ENCODE results near the gene DCTN3.
A peak's percentile ranks its signal among the peaks of the same experiment; 100 is the strongest.

The DCTN3 gene

DNA sequence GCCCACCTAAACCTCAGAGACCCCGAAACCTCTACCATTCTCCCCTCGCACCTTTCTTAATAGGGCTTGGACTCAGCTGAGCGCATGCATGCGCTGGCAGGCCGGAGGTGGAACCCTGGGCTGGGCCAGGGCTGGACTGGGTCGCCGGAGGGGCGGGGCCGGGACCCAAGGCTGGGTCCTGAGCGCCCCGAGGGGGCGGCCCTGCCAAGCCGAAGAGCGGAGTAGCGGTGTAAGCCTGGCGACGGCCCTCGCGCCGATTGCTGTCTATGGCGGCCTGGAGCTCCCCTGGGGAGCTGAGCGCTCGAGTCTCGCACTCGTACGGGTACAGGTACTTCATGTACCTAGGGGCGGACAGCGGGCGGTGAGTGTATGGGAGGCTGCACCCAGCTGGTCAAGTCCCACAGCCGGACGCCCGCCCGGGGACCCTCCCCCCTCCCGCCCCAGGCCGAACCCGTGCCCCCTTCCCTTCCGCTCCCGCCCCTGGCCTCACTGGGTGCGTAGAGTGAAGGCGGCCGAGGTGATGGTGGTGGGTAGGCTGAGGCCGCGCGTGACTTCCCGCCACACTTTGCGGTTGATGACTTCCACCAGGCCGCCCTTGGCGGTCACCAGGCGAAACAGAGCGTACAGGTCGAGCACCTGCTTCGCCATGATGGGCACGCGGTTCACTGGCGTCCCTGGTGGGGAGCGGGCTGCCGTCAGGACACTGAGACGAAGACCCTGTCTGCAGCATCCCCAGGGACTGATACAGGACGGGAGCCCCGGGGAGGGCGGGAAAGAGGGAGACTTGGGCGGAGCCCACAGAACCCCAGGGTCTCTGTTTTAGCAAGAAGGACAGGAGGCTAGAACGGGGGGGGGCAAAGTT lies 3.3 kb upstream of the DCTN3 start:
- no peak for DNase-seq (ENCODE audit: low read depth)

- no peak for DNase-seq (ENCODE audit: low read depth)
Observed at GRCh38 chr9:34615132-34615531, 5.2 kb downstream of the DCTN3 start.

DNA sequence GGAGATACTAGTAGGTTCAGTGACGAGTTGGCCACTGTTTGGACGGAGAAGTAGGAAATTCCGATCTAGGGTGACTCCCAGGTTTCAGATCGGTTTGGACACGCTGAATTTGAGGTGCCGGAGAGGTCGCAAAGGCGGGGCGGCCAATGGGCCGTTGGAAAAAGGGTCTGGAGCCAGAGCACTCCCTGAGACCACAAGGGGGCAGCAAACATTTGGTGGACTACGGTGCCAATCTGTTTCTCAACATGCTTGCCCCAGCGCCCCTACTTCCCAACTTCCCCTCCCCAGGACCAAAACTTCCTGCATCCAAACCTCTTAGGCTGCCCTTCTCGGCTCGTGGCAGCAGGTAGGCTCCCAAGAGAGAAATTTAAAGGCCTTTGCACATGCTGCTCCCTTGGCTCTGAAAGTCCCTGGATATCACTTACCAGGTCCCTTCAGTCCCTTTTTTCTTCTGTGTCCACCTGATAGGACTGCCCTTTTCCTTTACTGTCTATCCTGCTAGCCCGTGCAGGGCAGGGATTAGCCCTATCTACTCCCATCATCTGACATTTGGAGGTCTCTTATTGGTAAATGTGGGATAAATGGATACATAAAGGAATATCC lies 7.4 kb downstream of the DCTN3 start:
- DNase-seq (ENCODE audit: low read depth), result peak; percentile 69

DNA sequence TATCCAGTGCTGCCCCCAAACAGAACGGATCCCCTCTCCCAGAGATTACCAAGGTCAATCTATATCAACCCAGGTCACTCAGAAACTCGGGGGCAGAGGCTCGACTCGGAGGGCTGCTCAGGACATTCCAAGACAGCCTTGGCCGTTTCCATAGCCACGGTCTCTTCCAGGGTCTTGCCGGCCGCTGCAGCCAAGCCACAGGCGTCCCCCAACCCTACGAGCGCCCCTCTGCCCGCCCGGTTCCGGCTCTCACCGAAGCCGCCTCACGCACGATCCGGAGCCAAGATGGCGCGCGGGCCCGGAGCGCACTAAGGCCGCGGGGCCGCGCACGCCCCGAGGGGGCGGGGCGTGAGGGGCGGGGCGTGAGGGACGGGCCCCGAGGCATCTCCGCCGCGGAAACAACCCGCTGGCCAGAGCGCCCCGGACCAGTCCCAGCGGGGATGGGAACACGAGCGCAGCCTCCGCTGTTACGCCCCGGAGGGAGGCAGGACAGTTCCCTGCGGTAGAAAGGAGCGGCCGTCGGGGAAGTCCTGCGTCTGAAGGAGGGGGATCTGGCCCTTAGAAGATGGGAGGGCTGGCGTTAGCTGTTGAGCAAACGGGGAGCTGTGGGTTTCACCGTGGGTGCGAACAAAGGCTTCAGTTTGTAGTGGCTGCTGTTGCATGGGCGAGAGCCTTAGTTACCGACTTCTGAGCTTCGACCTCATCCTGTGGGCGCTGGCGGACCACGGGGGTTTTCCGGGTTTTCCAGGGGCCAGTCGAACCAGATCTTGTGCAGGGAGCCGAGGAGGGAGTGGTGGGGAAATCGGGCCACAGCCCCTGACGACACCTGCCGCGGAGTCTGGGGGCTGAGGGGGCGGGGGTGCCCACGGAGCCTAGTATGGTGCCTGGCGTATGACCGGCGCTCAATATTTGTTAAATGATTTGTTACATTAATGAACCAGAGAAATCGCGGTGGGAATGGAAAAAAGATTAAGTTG lies 8.2 kb downstream of the DCTN3 start, which contains the start of gene RPP25L:
RPP25L (minus strand) TSS at position 287 of the 977 bp plus-strand sequence. CDS start 801 bp downstream, outside the sequence.
- peak; percentile 56 for DNase-seq (ENCODE audit: low read depth)

GRCh38 chr9:34611251-34611810 lies 9.0 kb downstream of the DCTN3 start:
- DNase-seq (ENCODE audit: low read depth), result no peak

DNA sequence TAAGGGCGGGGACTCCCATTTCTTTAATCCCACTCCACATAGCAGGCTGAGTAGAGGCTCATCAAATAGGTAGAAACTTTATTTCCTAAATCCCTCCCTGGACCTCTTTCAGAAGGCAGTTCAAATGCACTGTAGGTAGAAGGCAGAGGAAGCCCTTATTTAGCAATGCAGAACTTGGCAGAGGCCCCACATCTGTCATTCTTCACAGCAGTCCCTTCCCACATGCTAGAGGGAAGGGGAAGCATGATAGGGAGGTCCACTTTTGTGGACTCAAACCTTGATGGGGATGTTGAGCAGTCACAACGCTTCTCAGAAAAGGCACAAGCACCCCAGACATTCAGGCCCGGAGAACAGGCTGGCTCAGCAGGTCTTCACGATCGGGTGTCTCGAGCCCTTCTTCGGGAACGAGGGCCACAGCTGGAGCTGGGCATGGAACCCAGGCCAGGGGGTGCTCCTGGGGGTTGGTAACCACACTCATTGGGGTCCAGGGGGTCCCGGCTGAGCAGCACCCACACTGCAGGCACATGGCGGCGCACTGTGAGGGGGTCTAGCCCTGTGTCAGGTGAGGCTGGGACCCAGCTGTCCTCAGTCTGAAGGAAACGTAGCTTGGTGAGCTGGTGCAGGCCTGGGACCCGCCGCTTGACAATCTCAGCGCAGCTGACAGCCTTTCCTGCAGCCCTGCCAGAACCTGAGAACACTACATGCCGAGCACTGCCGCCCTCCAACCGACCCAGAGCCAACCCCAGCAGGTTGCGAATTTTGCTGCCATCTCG lies 9.7 kb downstream of the DCTN3 start:
- no peak for DNase-seq (ENCODE audit: low read depth)

GRCh38 chr9:34607331-34607730 lies 13.0 kb downstream of the DCTN3 start:
- no peak for DNase-seq (ENCODE audit: low read depth)

DNA sequence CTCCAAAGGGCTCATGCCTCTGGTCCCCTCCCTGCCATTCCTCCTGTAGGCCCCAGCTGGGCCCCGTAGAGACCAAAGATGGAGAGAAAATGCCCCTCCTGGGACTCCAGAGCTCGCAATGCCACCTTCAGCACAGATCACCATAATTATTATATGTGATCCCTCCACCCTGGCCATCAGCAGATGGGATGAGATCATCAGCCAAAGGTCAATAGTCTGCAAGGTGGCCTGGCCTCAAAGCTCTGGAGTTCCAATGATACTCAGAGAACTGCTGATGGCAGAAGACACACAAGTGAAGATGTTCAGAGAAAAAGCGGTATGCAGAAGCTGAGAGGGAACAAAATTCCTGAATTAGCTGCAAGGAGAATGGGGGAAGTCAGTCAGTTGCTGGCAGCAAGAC lies 13.4 kb downstream of the DCTN3 start:
- no peak for DNase-seq (ENCODE audit: low read depth)

GRCh38 chr9:34606190-34606589 lies 14.1 kb downstream of the DCTN3 start:
- no peak for DNase-seq (ENCODE audit: low read depth)

- peak; percentile 44 for DNase-seq (ENCODE audit: low read depth)
Observed at GRCh38 chr9:34603610-34604231, 16.6 kb downstream of the DCTN3 start.

- DNase-seq (ENCODE audit: low read depth), result no peak
Observed at GRCh38 chr9:34601937-34602573, 18.2 kb downstream of the DCTN3 start.

DNA sequence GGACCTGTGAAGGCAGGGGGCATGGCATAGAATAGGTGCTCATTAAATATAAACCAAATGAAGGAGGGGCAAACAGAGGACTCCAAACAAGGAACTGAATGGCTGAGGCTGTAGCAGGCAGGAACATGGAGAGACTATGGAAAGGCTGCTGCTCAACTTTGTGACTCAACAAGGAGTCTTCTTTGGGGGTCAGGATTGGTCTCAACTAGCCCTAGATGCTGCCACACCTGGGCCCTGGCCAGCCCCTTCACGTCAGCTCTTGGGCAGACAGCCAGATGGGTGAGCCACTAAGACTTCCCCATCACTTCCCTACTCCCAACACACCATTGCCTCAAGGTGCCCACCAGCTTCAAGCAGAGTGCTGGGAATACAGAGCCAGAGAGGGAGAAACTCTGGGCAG lies 19.4 kb downstream of the DCTN3 start:
- DNase-seq (ENCODE audit: low read depth), result no peak

- no peak for DNase-seq (ENCODE audit: low read depth)
Observed at GRCh38 chr9:34599546-34599945, 20.7 kb downstream of the DCTN3 start.

GRCh38 chr9:34594177-34594576 lies 26.1 kb downstream of the DCTN3 start:
- DNase-seq (ENCODE audit: low read depth), result no peak

GRCh38 chr9:34592895-34593601 lies 27.2 kb downstream of the DCTN3 start:
- DNase-seq (ENCODE audit: low read depth), result peak; percentile 13

DNA sequence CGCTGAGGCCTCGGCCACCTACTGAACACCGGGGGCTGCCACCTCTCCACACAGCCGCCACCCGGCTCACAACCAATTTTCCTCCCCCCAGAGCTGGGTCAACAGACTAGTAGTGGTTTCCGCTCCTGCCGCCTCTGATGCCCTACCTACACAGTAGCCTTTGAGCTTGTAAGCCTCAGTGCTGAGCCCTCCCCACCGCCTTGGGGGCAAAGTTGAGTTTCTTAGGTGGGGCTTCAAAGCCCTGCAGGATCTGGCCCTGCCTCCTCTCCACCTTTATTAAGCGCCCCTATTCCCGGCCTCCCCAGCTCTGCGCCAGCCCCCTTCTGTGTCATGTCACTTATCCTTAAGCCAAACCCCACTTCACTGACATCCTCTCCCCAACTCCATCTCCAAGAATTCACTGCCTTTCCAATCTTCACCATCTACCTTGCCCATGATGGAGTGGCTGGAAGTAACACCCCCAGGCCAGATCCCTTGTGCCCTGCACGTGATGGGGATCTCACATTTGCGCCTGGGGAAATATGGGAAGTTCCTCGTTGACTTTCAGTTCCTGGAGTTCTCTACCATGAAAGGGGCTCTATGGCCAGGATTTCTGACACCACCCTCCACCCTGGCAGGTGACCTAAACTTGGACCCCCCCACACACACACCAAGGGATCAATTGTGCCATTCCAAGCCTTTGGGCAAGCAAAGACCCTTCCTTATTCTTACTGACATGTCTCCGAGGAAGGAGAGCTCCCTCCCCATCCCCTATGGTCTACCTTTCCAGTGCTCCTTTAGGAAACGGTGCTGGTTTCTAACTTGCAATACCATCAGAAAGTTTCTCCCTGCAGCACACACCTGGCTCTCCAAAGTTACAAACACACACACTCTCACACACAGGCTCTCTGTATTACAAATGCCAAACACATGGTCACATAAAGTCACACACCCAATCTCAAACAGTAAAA lies 28.1 kb downstream of the DCTN3 start:
- DNase-seq (ENCODE audit: low read depth), result no peak

- peak; percentile 53 for DNase-seq (ENCODE audit: low read depth)
Observed at GRCh38 chr9:34591248-34591916, 28.9 kb downstream of the DCTN3 start.

Measured in fibroblast of the conjunctiva (primary cell).